Stimulated activated CD4-positive, alpha-beta T cell treated with anti-CD3 and anti-CD28 coated beads, Interleukin-1b, Interleukin-23, amount 100 ng/mL, for 1 hour (primary cell): ENCODE measurements around the gene TEX29.

Experiments used
- DNase-seq, 2 donors: peaks; one replicate each; pipeline ENCODE4 v3.0.0-alpha.2; 2020; ENCODE audit warnings: low read depth in 2 of 2

TEX29 gene

GRCh38 chr13:111319998-111320911 is at the start of gene TEX29:
Gene TEX29, plus strand, starts transcription at chr13:111320642. Its CDS starts 249 bp downstream, at chr13:111320891.
- DNase-seq = no peak

GRCh38 chr13:111270765-111271698 is 49.4 kb upstream of the TEX29 start:
- DNase-seq = no peak

- no peak for DNase-seq
Observed at GRCh38 chr13:111272117-111272516, 48.3 kb upstream of the TEX29 start.

GRCh38 chr13:111275382-111275781 is 45.1 kb upstream of the TEX29 start:
- no peak for DNase-seq

GRCh38 chr13:111275995-111276618 is 44.3 kb upstream of the TEX29 start:
- DNase-seq = no peak

- DNase-seq = no peak
Observed at GRCh38 chr13:111278258-111278657, 42.2 kb upstream of the TEX29 start.

- DNase-seq = no peak
Observed at GRCh38 chr13:111278743-111279652, 41.4 kb upstream of the TEX29 start.

GRCh38 chr13:111280226-111280625 is 40.2 kb upstream of the TEX29 start:
- DNase-seq = no peak

- DNase-seq = no peak
Observed at GRCh38 chr13:111280681-111281585, 39.5 kb upstream of the TEX29 start.

GRCh38 chr13:111281751-111282311 is 38.6 kb upstream of the TEX29 start:
- DNase-seq = no peak

- DNase-seq = no peak
Observed at GRCh38 chr13:111282425-111282824, 38.0 kb upstream of the TEX29 start.

GRCh38 chr13:111282997-111283396 is 37.4 kb upstream of the TEX29 start:
- no peak for DNase-seq

GRCh38 chr13:111283457-111283856 is 37.0 kb upstream of the TEX29 start:
- no peak for DNase-seq

- DNase-seq = no peak
Observed at GRCh38 chr13:111283991-111284390, 36.5 kb upstream of the TEX29 start.

GRCh38 chr13:111284565-111284964 is 35.9 kb upstream of the TEX29 start:
- no peak for DNase-seq

GRCh38 chr13:111286162-111286561 is 34.3 kb upstream of the TEX29 start:
- no peak for DNase-seq

- no peak for DNase-seq
Observed at GRCh38 chr13:111286749-111287148, 33.7 kb upstream of the TEX29 start.

- no peak for DNase-seq
Observed at GRCh38 chr13:111287201-111287600, 33.2 kb upstream of the TEX29 start.

- DNase-seq = no peak
Observed at GRCh38 chr13:111288276-111288675, 32.2 kb upstream of the TEX29 start.

GRCh38 chr13:111289251-111289650 is 31.2 kb upstream of the TEX29 start:
- DNase-seq = no peak
